DOHH2 (cell line): ENCODE measurements around the gene CMTR1.

ENCODE experiments used
- CTCF ChIP-seq: fragments of 200-600 bp; sonication (generic); IDR thresholded peaks from one replicate; pipeline ENCODE4 v1.5.1; 2014; ENCODE audit warnings: antibody characterized with exemption, mild to moderate bottlenecking, low read depth, low read length; ENCODE audit not compliant: poor library complexity, severe bottlenecking
- EZH2phosphoT487 ChIP-seq: fragments of 200-600 bp; sonication (generic); IDR thresholded peaks from 2 replicates; pipeline ENCODE4 v1.6.1; 2017; ENCODE audit warnings: borderline replicate concordance, mild to moderate bottlenecking, antibody characterized with exemption, low read length, moderate library complexity, mixed read lengths

DNA sequence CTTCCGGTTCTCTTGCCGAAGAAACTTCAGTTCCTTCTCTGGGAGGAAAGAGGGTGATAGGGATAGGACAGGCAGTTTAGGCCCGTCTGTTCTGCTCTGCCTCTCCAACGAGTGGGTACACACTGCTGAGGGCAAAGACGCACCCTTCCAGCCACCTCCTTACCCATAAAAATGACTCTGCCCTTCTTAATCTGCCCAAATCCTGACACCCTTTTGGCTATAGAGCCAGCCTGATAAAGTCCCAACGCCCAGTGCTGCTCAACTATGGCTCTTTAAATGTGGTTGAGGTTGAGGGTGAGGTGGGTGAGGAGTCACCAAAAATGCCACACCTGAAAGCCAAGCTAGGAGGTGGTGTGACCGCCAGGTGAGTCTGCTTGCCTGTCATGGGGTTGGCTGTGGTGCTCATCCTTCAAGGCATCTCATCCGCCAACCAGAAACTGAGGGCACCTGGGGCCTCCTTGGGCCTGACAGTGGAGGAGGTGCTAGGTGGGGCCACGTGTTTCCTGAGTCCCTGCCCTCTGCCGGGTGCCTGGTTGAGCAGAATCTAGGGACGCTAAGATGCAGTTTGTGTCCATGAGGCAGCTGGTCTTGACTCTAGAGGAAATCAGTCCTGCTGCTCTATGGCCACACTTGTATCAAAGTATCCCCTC, 50.4 kb downstream of the CMTR1 start:
- TF ChIP-seq CTCF, result no peak
- no peak for TF ChIP-seq EZH2phosphoT487
